ENCODE measurements around the gene PGM5. TPM values are rescaled to one million over a fixed set of nuclear protein-coding genes. Genes with fewer than 3 reads are reported as not detected.
"Not testable (repeated sequence)": the region's sequence is repeated elsewhere in the genome, so short reads cannot be mapped to it uniquely, and the experiment has no call there.

PGM5 gene
- total RNA-seq, 1 experiment from 2014 or later: 75.5 TPM

DNA sequence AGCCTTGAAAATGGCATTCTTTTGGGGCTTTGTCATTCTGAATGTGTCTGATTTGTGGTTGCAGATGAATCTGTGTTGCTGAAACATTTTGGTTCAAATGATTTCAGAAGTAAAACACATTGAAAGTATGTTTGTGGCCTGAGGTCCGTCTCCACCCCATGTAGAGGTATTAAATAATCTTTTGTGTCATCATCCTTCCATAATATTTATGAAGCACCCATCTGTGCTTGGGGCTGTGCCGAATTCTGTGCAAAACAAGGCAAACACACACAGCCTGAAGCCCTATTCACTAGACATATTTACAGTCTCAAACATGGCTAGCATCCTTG lies 40.6 kb downstream of the PGM5 start:
- H3K9ac ChIP-seq (ENCODE audit: low read length); H3K4me1 ChIP-seq (ENCODE audit: insufficient read depth, low read length); intact Hi-C loops (cut with micrococcal nuclease); H4K20me1 ChIP-seq (ENCODE audit: low read length); H2AFZ ChIP-seq (ENCODE audit: low read length); POLR2A ChIA-PET (ENCODE audit: unreplicated experiment); H3K9me2 ChIP-seq (replicated peaks; ENCODE audit: low read length); H3K27me3 ChIP-seq (ENCODE audit: low read length); H3K27ac ChIP-seq (ENCODE audit: low read length); H3K36me3 ChIP-seq (ENCODE audit: low read depth, low read length); H3K4me2 ChIP-seq (ENCODE audit: low read length); ATAC-seq; DNase-seq; H3K9me3 ChIP-seq (ENCODE audit: low read length); BruUV-seq (replicated peaks); CTCF ChIA-PET; H3K79me2 ChIP-seq (ENCODE audit: low read length); H3F3A ChIP-seq (ENCODE audit: low read length, unreplicated experiment); H3K4me3 ChIP-seq (ENCODE audit: low read length): not testable (repeated sequence)

DNA sequence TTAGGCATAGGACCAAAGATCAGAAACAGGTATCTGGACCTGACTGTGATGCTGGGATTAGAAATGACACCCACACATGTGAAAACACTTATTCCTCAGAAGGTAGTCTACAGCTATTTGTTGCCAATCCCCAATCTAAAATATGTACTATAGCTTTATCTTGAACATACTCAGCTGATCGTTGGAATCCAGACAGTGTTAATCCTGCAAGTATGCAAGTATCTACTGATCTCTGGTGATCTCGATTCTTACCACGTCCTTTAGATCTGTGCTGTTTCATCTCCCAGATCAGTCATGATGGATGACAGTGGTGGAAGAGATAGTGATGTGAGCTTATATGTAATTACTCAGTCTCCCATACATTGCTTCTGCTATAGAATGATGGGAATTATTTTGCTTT lies 41.4 kb downstream of the PGM5 start:
- H3K27ac ChIP-seq (ENCODE audit: low read length); H3F3A ChIP-seq (ENCODE audit: low read length, unreplicated experiment); H3K9me2 ChIP-seq (replicated peaks; ENCODE audit: low read length); H3K4me3 ChIP-seq (ENCODE audit: low read length); H3K36me3 ChIP-seq (ENCODE audit: low read depth, low read length); H4K20me1 ChIP-seq (ENCODE audit: low read length); CTCF ChIA-PET; H3K27me3 ChIP-seq (ENCODE audit: low read length); intact Hi-C loops (cut with micrococcal nuclease); H3K4me2 ChIP-seq (ENCODE audit: low read length); H2AFZ ChIP-seq (ENCODE audit: low read length); ATAC-seq; BruUV-seq (replicated peaks); POLR2A ChIA-PET (ENCODE audit: unreplicated experiment); H3K9ac ChIP-seq (ENCODE audit: low read length); H3K79me2 ChIP-seq (ENCODE audit: low read length); DNase-seq; H3K4me1 ChIP-seq (ENCODE audit: insufficient read depth, low read length); H3K9me3 ChIP-seq (ENCODE audit: low read length): not testable (repeated sequence)

DNA sequence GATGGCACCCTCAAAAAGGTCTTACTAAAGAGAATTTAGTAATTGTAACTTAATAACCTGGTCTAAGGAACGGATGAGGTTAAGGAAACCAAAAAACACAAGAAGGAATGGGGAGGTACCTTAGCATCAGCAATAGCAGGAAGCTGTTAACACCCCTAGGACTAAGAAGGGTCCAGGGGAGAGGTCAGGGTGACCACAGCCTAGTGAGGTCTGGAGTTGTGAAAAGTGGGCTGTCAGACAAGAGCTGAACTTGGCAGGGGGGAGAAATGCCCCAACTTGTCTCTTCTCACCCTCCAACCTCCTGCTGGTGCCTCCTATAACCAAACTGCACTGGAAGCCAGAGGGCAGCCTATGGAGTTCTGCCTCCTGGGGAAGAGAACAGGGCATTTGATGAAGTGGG lies 41.9 kb downstream of the PGM5 start:
- H3F3A ChIP-seq (ENCODE audit: low read length, unreplicated experiment); H3K4me2 ChIP-seq (ENCODE audit: low read length); H2AFZ ChIP-seq (ENCODE audit: low read length); H3K79me2 ChIP-seq (ENCODE audit: low read length); H3K9me2 ChIP-seq (replicated peaks; ENCODE audit: low read length); DNase-seq; H3K9ac ChIP-seq (ENCODE audit: low read length); intact Hi-C loops (cut with micrococcal nuclease); H3K27me3 ChIP-seq (ENCODE audit: low read length); CTCF ChIA-PET; H3K27ac ChIP-seq (ENCODE audit: low read length); H4K20me1 ChIP-seq (ENCODE audit: low read length); H3K36me3 ChIP-seq (ENCODE audit: low read depth, low read length); H3K4me3 ChIP-seq (ENCODE audit: low read length); POLR2A ChIA-PET (ENCODE audit: unreplicated experiment); H3K9me3 ChIP-seq (ENCODE audit: low read length); ATAC-seq; H3K4me1 ChIP-seq (ENCODE audit: insufficient read depth, low read length); BruUV-seq (replicated peaks): not testable (repeated sequence)

- intact Hi-C loops (cut with micrococcal nuclease); BruUV-seq (replicated peaks); H3K79me2 ChIP-seq (ENCODE audit: low read length); H4K20me1 ChIP-seq (ENCODE audit: low read length); DNase-seq; CTCF ChIA-PET; ATAC-seq; H3K4me2 ChIP-seq (ENCODE audit: low read length); H3K4me1 ChIP-seq (ENCODE audit: insufficient read depth, low read length); H3K36me3 ChIP-seq (ENCODE audit: low read depth, low read length); H3K9ac ChIP-seq (ENCODE audit: low read length); H2AFZ ChIP-seq (ENCODE audit: low read length); POLR2A ChIA-PET (ENCODE audit: unreplicated experiment); H3K27me3 ChIP-seq (ENCODE audit: low read length); H3K27ac ChIP-seq (ENCODE audit: low read length); H3K4me3 ChIP-seq (ENCODE audit: low read length); H3K9me3 ChIP-seq (ENCODE audit: low read length); H3K9me2 ChIP-seq (replicated peaks; ENCODE audit: low read length); H3F3A ChIP-seq (ENCODE audit: low read length, unreplicated experiment): not testable (repeated sequence)
Observed at GRCh38 chr9:68404421-68405185, 48.2 kb downstream of the PGM5 start.

DNA sequence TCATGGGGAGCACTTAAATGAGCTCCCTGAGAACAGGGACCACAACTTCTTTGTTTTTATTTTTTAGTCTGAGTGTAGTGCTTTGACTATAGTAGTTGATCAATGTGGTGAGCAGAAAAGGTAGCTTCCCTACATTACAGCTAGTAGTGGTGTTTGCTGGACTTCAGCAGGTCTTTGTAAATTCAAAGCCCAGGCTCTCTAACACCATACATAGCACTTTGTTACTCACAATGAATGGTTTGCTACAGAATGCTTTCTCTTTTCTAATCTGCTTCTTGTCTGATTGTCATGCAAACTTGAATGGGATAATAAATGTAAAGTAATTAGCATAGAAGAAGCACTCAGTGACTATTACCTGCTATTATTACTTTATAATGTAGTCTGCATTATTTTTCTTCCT lies 55.5 kb downstream of the PGM5 start:
- H3K9me3 ChIP-seq (ENCODE audit: low read length); H3K4me3 ChIP-seq (ENCODE audit: low read length); intact Hi-C loops (cut with micrococcal nuclease); H3K4me1 ChIP-seq (ENCODE audit: insufficient read depth, low read length); POLR2A ChIA-PET (ENCODE audit: unreplicated experiment); DNase-seq; H3F3A ChIP-seq (ENCODE audit: low read length, unreplicated experiment); ATAC-seq; H3K27ac ChIP-seq (ENCODE audit: low read length); H3K27me3 ChIP-seq (ENCODE audit: low read length); H3K9ac ChIP-seq (ENCODE audit: low read length); H2AFZ ChIP-seq (ENCODE audit: low read length); H3K36me3 ChIP-seq (ENCODE audit: low read depth, low read length); CTCF ChIA-PET; H3K79me2 ChIP-seq (ENCODE audit: low read length); H4K20me1 ChIP-seq (ENCODE audit: low read length); H3K4me2 ChIP-seq (ENCODE audit: low read length); H3K9me2 ChIP-seq (replicated peaks; ENCODE audit: low read length); BruUV-seq (replicated peaks): not testable (repeated sequence)

- H3K79me2 ChIP-seq (ENCODE audit: low read length); H3K4me2 ChIP-seq (ENCODE audit: low read length); CTCF ChIA-PET; H3K4me1 ChIP-seq (ENCODE audit: insufficient read depth, low read length); H3K9me2 ChIP-seq (replicated peaks; ENCODE audit: low read length); DNase-seq; H3K4me3 ChIP-seq (ENCODE audit: low read length); H3K27me3 ChIP-seq (ENCODE audit: low read length); POLR2A ChIA-PET (ENCODE audit: unreplicated experiment); H3F3A ChIP-seq (ENCODE audit: low read length, unreplicated experiment); ATAC-seq; intact Hi-C loops (cut with micrococcal nuclease); BruUV-seq (replicated peaks); H4K20me1 ChIP-seq (ENCODE audit: low read length); H2AFZ ChIP-seq (ENCODE audit: low read length); H3K27ac ChIP-seq (ENCODE audit: low read length); H3K36me3 ChIP-seq (ENCODE audit: low read depth, low read length); H3K9me3 ChIP-seq (ENCODE audit: low read length); H3K9ac ChIP-seq (ENCODE audit: low read length): not testable (repeated sequence)
Observed at GRCh38 chr9:68412754-68413153, 56.3 kb downstream of the PGM5 start.

GRCh38 chr9:68415065-68415464 lies 58.7 kb downstream of the PGM5 start:
- H3K4me1 ChIP-seq (ENCODE audit: insufficient read depth, low read length); DNase-seq; H2AFZ ChIP-seq (ENCODE audit: low read length); H3K27ac ChIP-seq (ENCODE audit: low read length); H3K4me3 ChIP-seq (ENCODE audit: low read length); H3K9ac ChIP-seq (ENCODE audit: low read length); H3K4me2 ChIP-seq (ENCODE audit: low read length); intact Hi-C loops (cut with micrococcal nuclease); H3K79me2 ChIP-seq (ENCODE audit: low read length); H3K9me3 ChIP-seq (ENCODE audit: low read length); H3K9me2 ChIP-seq (replicated peaks; ENCODE audit: low read length); ATAC-seq; H3F3A ChIP-seq (ENCODE audit: low read length, unreplicated experiment); CTCF ChIA-PET; H3K27me3 ChIP-seq (ENCODE audit: low read length); H4K20me1 ChIP-seq (ENCODE audit: low read length); BruUV-seq (replicated peaks); POLR2A ChIA-PET (ENCODE audit: unreplicated experiment); H3K36me3 ChIP-seq (ENCODE audit: low read depth, low read length): not testable (repeated sequence)

Data from PC-3 (cell line).